Activated naive CD8-positive, alpha-beta T cell treated with anti-CD3 and anti-CD28 coated beads, Interleukin-2, amount 10 ng/mL, durations not matched to agents 7 days and 5 days (primary cell): ENCODE results near the gene GLT8D1. TPM values are rescaled to one million over a fixed set of nuclear protein-coding genes. Genes with fewer than 3 reads are reported as not detected.
"Not testable (repeated sequence)": the region's sequence is repeated elsewhere in the genome, so short reads cannot be mapped to it uniquely, and the experiment has no call there.

ENCODE experiments used
- ATAC-seq: fragments of 150-1000 bp; cut with Tn5 transposase; one replicate; pipeline ENCODE4 v1.10.0; 2021; ENCODE audit warnings: low read depth, moderate library complexity
- POLR2A ChIA-PET: fragments of 350-600 bp; sonication (Branson Sonifier 250); formaldehyde crosslinking; loops from one replicate; lab custom pipeline; 2021; ENCODE audit warnings: antibody characterized with exemption; lab: Charles Lee
- DNase-seq: peaks from one replicate; pipeline ENCODE4 v3.0.0; 2021
- H3K27ac Mint-ChIP-seq: one replicate; pipeline ENCODE4 v1.8.0; 2022; ENCODE audit warnings: mild to moderate bottlenecking, mixed read lengths
- H3K27me3 Mint-ChIP-seq: one replicate; pipeline ENCODE4 v1.8.0; 2022; ENCODE audit warnings: mild to moderate bottlenecking, moderate library complexity, mixed read lengths
- H3K36me3 Mint-ChIP-seq: one replicate; pipeline ENCODE4 v1.8.0; 2021; ENCODE audit warnings: mild to moderate bottlenecking, mixed read lengths
- H3K4me1 Mint-ChIP-seq: one replicate; pipeline ENCODE4 v1.8.0; 2021; ENCODE audit warnings: mixed read lengths
- H3K4me3 Mint-ChIP-seq: one replicate; pipeline ENCODE4 v1.8.0; 2022; ENCODE audit warnings: mild to moderate bottlenecking, moderate library complexity, mixed read lengths
- H3K9me3 Mint-ChIP-seq: one replicate; pipeline ENCODE4 v1.8.0; 2021; ENCODE audit warnings: mixed read lengths
- total RNA-seq, 2 experiments: library from RNA; stranded (reverse); gene quantifications; one replicate each; pipeline ENCODE4 v1.2.3, GENCODE V29; 2021

The GLT8D1 gene, protein sequence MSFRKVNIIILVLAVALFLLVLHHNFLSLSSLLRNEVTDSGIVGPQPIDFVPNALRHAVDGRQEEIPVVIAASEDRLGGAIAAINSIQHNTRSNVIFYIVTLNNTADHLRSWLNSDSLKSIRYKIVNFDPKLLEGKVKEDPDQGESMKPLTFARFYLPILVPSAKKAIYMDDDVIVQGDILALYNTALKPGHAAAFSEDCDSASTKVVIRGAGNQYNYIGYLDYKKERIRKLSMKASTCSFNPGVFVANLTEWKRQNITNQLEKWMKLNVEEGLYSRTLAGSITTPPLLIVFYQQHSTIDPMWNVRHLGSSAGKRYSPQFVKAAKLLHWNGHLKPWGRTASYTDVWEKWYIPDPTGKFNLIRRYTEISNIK
- total RNA-seq = 10 to 100 TPM; 44.6 to 45.7 TPM

DNA sequence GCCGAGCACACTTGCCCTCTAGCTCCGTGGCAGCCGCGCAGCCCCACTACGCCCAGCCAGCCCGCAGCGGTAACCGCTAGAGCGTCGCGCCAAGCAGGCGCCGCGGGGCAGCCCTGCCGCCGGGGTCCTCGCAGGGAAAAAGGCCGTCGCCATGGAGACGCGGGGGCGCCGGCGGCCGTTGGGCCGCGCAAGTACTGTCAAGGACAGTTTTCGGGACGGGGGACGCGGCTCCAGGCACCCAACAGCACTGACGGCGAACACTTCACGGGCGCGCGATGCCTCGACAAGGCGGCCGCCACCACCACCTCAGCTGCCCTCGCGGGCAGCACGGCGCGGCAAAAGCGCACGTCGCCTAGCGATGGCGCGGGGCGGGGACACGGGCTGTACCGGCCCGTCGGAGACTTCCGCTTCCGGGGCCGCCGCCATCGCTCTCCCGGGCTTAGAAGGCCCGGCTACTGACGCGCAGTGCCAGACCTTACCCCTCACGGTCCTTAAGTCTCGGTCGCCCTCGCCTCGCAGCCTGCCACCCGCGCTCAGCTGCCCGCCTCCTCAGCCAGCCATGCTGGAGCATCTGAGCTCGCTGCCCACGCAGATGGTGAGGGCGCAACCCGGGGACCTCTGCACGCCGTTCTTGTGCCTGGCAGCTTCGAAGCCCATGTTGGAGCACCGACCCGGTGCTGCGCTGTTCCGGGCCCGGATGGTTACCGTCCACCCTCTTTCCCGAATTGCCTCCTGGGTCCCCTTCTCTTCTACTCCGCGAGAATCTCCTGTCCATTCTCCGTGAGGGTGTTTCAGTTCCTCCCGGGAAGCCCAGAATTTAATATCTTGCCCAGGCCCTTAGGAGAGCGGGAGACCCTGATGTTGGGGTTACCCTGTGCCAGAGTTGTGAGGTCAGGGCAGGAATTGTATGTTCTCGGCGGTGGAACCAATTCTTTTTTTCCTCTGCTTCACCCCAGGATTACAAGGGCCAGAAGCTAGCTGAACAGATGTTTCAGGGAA is at the start of gene GLT8D1, which contains the start of gene SPCS1:
TSS of gene GLT8D1 (minus strand) at position 104 of the 999 bp plus-strand sequence. CDS start 5,331 bp downstream, outside the sequence.
TSS of gene SPCS1 (plus strand) at position 419 of the 999 bp plus-strand sequence. CDS start at position 560, 141 bp downstream.
- peaks cover 27% of the 10 kb centered on the region for H3K4me1 Mint-ChIP-seq
- peak within 1 kb of the TSS; percentile 98 for H3K4me3 Mint-ChIP-seq

DNA sequence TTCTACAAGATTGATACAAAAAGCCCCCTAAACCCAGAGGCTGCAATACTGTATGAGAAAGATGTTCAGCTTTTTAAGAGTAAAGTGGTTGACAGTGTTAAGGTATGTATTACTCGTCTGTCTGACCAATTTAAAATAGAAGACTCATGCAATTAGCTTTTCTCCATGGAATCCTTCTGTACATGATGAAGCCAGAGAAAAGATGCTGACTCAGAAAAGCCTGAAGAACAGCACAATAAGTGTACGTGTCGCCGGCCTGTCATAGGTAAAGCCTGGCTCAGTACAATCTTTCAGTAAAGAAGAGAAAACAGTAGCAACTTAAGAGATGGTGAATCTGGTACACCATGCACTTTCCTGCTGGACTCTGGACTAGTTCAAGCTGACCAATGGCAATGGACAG is 48.8 kb upstream of the GLT8D1 start:
- ATAC-seq (no peak), DNase-seq (no peak)
- Mint-ChIP-seq H3K4me1 (no peaks in the 10 kb centered on the region), H3K27ac (no peak overlapping the region), H3K36me3 (peaks cover 11% of the 10 kb centered on the region), H3K9me3 (no peaks in the 10 kb centered on the region), H3K4me3 (no peak overlapping the region), H3K27me3 (no peaks in the 10 kb centered on the region)
- POLR2A ChIA-PET = no interaction called here

More for the DNA sequence above, at the start of gene GLT8D1, which contains the start of gene SPCS1:
- H3K9me3 Mint-ChIP-seq = no peaks in the 10 kb centered on the region
- peak within 1 kb of the TSS; percentile 92 for H3K27ac Mint-ChIP-seq
- no peaks in the 10 kb centered on the region for H3K27me3 Mint-ChIP-seq
- POLR2A ChIA-PET = interaction anchor here (0.5 to 2.5 kb wide), 11 partner anchors 9 to 325 kb away, joined by 3 to 38 read pairs (median 6); partner anchors contain the start of genes GNL3, NEK4 and PBRM1
- peak; percentile 92 for ATAC-seq
- peak; percentile 93 for DNase-seq
- H3K36me3 Mint-ChIP-seq = peaks cover 9% of the 10 kb centered on the region

DNA sequence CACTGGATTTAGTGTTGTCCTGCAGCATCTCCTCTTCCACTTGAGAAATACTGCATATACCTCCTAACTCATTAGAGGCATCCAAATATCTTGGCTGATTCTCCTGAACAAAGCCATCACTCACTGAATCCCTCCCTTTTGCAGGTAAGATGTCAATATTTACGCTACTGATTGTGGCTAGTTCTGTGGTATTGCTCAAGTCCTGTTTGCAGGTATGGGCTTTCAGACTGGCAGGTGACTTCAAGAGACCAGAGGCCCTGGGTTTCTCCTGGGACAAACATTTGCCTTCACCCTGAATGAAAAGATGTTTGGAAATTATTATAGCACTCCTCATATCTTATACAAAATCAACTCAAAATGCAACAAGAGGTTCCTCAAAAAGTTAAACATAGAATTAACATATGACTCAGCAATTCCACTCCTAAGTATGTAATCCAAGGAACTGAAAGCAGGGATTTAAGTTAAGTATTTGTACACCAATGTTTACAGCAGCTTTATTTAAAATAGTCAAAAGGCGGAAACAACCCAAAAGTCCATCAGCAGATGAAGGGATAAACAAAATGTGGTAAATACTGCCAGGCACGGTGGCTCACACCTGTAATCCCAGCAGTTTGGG is 46.6 kb upstream of the GLT8D1 start:
- no peak overlapping the region for H3K27ac Mint-ChIP-seq
- no peaks in the 10 kb centered on the region for H3K4me1 Mint-ChIP-seq
- no peaks in the 10 kb centered on the region for H3K27me3 Mint-ChIP-seq
- peaks cover 12% of the 10 kb centered on the region for H3K36me3 Mint-ChIP-seq
- H3K4me3 Mint-ChIP-seq = no peak overlapping the region
- H3K9me3 Mint-ChIP-seq = no peaks in the 10 kb centered on the region
- no peak for ATAC-seq
- no peak for DNase-seq
- POLR2A ChIA-PET = no interaction called here

DNA sequence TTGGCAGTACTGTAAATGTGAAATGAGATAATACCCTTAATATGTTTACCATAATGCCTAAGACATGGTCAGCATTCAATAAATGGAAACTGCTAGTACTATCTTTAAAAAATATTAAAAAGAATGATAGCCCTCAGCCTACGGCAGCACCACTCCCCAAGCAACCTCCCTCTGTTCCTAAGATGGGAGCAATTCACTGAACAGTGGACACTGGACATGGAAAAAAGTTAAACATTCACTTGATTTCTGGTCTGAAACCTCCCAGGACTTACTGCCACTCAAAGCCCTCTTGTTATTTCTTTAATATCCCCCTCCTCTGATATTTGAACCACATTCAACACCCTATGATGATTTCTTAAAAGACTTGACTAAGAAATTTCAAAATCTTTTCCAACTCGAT is 38.1 kb upstream of the GLT8D1 start:
- no peaks in the 10 kb centered on the region for H3K27me3 Mint-ChIP-seq

DNA sequence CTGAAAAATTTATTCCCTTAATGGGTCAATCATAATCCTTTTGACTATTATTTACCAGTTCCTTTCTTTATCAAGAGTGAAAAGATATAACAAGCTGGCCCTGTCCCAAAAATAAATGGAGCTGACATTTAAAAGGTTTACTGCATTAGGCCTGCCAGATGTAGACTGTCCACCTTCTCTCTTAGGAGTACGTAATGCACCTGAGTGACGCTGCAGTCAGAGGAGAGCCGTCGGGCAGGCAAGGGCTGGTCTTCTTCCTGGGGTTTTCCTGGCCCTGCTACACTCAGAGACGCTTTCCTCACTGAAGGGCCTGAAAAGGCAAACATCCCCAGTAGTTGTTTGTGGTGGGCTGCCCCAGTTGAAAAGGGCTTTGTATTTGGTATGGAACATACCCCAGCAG is 37.6 kb upstream of the GLT8D1 start:
- Mint-ChIP-seq H3K27me3 (no peaks in the 10 kb centered on the region), H3K4me3 (no peak overlapping the region), H3K9me3 (no peaks in the 10 kb centered on the region), H3K36me3 (peaks cover 14% of the 10 kb centered on the region), H3K4me1 (no peaks in the 10 kb centered on the region), H3K27ac (no peak overlapping the region)
- ATAC-seq (no peak), DNase-seq (no peak)
- POLR2A ChIA-PET = no interaction called here

More for the DNA sequence above, 38.1 kb upstream of the GLT8D1 start:
- H3K36me3 Mint-ChIP-seq = peaks cover 18% of the 10 kb centered on the region
- POLR2A ChIA-PET = no interaction called here
- no peak for ATAC-seq
- H3K27ac Mint-ChIP-seq = no peak overlapping the region
- H3K4me3 Mint-ChIP-seq = no peak overlapping the region
- DNase-seq = no peak
- H3K9me3 Mint-ChIP-seq = no peaks in the 10 kb centered on the region
- no peaks in the 10 kb centered on the region for H3K4me1 Mint-ChIP-seq

DNA sequence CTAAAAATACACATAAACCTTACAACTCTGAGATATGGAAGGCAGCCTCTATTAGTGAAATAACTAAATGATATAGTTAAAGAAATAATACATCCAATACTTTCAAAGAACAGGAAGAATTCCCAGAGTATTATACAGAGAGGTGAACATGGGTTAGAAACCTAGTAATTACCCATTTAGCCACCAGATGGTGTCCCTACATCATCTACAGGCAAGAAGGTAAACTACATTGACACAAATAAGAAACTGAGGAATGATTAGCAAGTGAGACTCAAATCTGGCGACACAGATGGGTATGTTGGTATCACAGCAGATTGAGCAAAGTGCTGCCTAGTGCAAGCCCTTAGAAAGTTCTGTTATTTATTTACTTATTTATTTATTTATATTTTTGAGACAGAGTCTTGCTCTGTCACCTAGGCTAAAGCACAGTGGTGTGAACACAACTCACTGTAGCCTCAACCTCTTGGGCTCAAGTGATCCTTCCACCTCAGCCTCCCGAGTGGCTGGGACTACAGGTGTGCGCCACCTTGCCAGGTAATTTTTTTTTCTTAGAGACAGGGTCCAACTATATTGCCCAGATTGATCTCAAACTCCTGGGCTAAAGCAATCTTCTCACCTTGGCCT is 36.9 kb upstream of the GLT8D1 start:
- Mint-ChIP-seq H3K27ac (no peak overlapping the region), H3K27me3 (no peaks in the 10 kb centered on the region), H3K4me3 (no peak overlapping the region), H3K4me1 (no peaks in the 10 kb centered on the region), H3K9me3 (no peaks in the 10 kb centered on the region), H3K36me3 (peaks cover 13% of the 10 kb centered on the region)
- POLR2A ChIA-PET = no interaction called here
- DNase-seq (no peak), ATAC-seq (peak; percentile 39)

DNA sequence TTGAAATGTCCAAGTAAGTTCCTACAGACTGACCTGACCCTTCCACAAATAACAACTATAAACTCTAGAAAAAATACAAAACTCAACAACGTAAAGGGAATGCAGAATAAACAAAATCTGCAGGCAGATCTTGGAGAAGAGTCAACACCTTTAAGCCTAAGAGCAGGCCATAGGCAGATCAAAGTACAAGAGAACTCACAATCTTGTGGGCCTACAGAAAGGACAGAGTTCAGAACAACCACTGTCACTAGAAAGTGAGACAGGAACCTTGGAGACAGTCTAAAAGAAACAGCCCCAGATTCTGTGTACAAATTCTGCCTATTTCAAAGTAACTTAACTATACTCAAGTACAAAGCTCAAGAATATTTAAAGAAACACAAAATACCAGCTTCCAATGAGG is 34.1 kb upstream of the GLT8D1 start:
- no peak for ATAC-seq
- Mint-ChIP-seq H3K27me3 (no peaks in the 10 kb centered on the region), H3K27ac (no peak overlapping the region), H3K9me3 (no peaks in the 10 kb centered on the region), H3K36me3 (peaks cover 17% of the 10 kb centered on the region), H3K4me3 (no peak overlapping the region), H3K4me1 (no peaks in the 10 kb centered on the region)
- POLR2A ChIA-PET = no interaction called here
- no peak for DNase-seq

DNA sequence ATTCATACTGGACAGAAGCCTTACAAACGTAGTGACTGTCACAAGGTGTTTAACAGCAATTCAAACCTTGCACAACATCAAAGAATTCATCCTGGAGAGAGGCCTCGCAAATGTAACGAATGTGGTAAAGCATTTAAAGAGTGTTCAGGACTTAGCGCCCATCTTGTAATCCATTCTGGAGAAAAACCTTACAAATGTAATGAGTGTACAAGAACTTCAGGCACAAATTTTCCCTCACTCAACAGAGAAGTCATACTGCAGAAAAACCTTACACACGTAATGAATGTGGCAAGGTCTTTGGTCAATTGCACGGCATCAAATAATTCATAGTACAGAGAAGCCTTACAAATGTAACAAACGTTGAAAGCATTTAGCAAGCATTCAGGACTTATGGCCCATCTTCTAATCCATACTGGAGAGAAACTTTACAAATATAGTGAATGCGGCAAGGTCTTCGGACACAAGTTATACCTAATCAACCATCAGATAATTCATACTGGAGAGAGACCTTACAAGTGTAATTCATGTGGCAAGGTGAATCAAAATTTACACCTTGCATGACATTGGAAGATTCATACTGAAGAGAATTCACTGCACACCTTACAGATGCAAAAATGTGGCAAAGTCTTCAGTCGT is 27.8 kb upstream of the GLT8D1 start:
- Mint-ChIP-seq H3K36me3 (peaks cover 69% of the 10 kb centered on the region), H3K27ac (no peak overlapping the region), H3K4me3 (no peak overlapping the region), H3K4me1 (peaks cover 6% of the 10 kb centered on the region), H3K27me3 (no peaks in the 10 kb centered on the region), H3K9me3 (peaks cover 24% of the 10 kb centered on the region)
- ATAC-seq (no peak), DNase-seq (no peak)
- POLR2A ChIA-PET = no interaction called here

DNA sequence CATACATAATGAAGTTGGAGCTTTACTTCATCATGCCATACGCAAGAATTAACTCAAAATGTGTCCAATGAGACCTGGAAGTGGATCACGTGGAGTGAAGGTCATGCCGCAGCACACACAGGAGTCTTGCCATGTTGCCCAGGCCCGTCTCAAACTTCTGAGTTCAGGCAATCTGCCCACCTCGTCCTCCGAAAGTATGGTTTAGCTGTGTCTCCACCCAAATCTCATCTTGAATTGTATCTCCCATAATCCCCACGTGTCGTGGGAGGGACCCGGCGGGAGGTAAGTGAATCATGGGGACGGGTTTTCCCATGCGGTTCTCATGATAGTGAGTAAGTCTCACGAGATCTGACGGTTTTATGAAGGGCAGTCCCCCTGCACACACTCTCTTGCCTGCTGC is 26.0 kb upstream of the GLT8D1 start:
- H3K4me1 Mint-ChIP-seq = peaks cover 6% of the 10 kb centered on the region
- ATAC-seq (no peak), DNase-seq (no peak)
- peaks cover 25% of the 10 kb centered on the region for H3K9me3 Mint-ChIP-seq
- no peaks in the 10 kb centered on the region for H3K27me3 Mint-ChIP-seq
- POLR2A ChIA-PET = no interaction called here
- H3K27ac Mint-ChIP-seq = no peak overlapping the region
- H3K4me3 Mint-ChIP-seq = no peak overlapping the region
- H3K36me3 Mint-ChIP-seq = peaks cover 74% of the 10 kb centered on the region

DNA sequence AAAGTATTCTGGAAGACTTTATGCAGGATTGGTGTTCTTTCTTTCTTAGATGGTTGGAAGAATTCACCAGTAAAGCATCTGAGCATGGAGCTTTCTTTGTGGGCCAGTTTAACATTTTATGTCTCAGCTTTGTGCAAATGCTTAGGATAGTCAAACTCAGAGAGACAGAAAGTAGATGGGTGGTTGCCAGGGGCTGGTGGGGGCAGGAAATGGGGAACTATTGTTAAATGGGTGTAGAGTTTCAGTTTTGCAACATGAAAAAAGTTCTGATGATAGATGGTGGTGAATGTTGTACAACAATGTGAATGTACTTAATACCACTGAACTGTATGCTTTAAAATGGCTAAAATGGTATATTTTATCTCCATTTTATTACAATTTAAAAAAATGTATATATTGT is 25.1 kb upstream of the GLT8D1 start:
- Mint-ChIP-seq H3K9me3 (peaks cover 25% of the 10 kb centered on the region), H3K36me3 (peaks cover 71% of the 10 kb centered on the region), H3K4me3 (peak overlapping the region; percentile 2), H3K27me3 (no peaks in the 10 kb centered on the region), H3K4me1 (peaks cover 6% of the 10 kb centered on the region), H3K27ac (peak overlapping the region; percentile 53)
- ATAC-seq (peak; percentile 65), DNase-seq (no peak)
- POLR2A ChIA-PET = no interaction called here

DNA sequence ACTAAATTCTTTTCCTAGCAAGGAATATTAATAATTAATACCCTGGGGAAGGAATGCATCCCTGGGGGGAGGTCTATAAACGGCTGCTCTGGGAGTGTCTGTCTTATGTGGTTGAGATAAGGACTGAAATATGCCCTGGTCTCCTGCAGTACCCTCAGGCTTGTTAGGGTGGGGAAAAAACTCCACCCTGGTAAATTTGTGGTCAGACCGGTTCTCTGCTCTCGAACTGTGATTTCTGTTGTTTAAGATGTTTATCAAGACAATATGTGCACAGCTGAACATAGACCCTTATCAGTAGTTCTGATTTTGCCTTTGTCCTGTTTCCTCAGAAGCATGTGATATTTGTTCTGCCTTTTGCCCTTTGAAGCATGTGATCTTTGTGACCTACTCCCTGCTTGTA is 23.2 kb upstream of the GLT8D1 start:
- DNase-seq, H3K4me1 Mint-ChIP-seq, H3K4me3 Mint-ChIP-seq, POLR2A ChIA-PET, ATAC-seq, H3K27ac Mint-ChIP-seq, H3K27me3 Mint-ChIP-seq: not testable (repeated sequence)
- H3K9me3 Mint-ChIP-seq = peaks cover 25% of the 10 kb centered on the region
- H3K36me3 Mint-ChIP-seq = peaks cover 59% of the 10 kb centered on the region

DNA sequence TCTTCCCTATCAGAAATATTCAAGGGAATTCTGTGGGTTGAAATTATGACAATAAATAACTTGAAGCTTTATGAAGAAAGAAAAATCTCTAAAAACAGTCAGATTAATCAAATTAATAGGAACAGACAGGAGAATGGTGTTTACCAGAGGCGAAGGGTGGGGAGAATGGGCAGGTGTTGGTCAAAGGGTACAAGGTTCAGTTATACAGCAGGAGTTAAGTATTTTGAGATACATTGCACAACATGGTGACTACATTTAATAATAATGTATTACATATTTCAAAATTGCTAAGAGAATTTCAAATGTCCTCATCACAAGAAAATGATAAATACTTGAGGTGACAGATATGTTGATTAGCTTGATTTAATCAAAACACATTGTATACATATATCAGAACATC is 18.9 kb upstream of the GLT8D1 start:
- Mint-ChIP-seq H3K27ac (no peak overlapping the region), H3K9me3 (peaks cover 11% of the 10 kb centered on the region), H3K27me3 (no peaks in the 10 kb centered on the region), H3K36me3 (peaks cover 35% of the 10 kb centered on the region), H3K4me1 (peaks cover 16% of the 10 kb centered on the region), H3K4me3 (no peak overlapping the region)
- DNase-seq (no peak), ATAC-seq (no peak)
- POLR2A ChIA-PET = interaction anchor here (0.6 to 0.9 kb wide), 2 partner anchors 19 to 265 kb away, joined by 3 read pairs; partner anchors contain the start of genes GLT8D1 and SPCS1
